Astrocyte (in vitro differentiated cells and primary cell): Measurements from ENCODE around the gene CLEC4M.

ENCODE experiments used
- CTCF ChIP-seq: IDR thresholded peaks from 2 replicates; pipeline ENCODE4 v1.5.1; 2011; ENCODE audit warnings: low read depth, mild to moderate bottlenecking, inconsistent platforms, low read length, moderate library complexity; ENCODE audit not compliant: insufficient read depth
- EZH2 ChIP-seq: IDR thresholded peaks from 2 replicates; pipeline ENCODE4 v1.6.1; 2012; ENCODE audit warnings: mild to moderate bottlenecking, low read length, inconsistent platforms; ENCODE audit not compliant: insufficient read depth

GRCh38 chr19:7751157-7751783 lies 11.8 kb upstream of the CLEC4M start:
- TF ChIP-seq CTCF (no peak), EZH2 (no peak)
